Astrocyte of the spinal cord (primary cell): Measurements from ENCODE around the gene HSF2BP.
"Not testable (repeated sequence)": the region's sequence is repeated elsewhere in the genome, so short reads cannot be mapped to it uniquely, and the experiment has no call there.

Source experiments
- DNase-seq: peaks from one replicate; pipeline ENCODE4 v3.0.0; 2011; ENCODE audit warnings: low read depth, low spot score
- H3K4me3 ChIP-seq: 2 replicates; pipeline ENCODE4 v1.5.1; 2011; ENCODE audit warnings: low read depth, mild to moderate bottlenecking, low read length, moderate library complexity
- in situ Hi-C: cut with HindIII; loops from 2 replicates; pipeline ENCODE4 v1.10.0; 2017; ENCODE audit warnings: low sequenced_read_pairs
- TF ChIP-seq, protein P1 (sequence below): IDR thresholded peaks from 2 replicates; pipeline ENCODE4 v1.5.1; 2012; ENCODE audit warnings: low read depth, mild to moderate bottlenecking, low read length, inconsistent platforms

HSF2BP gene

DNA sequence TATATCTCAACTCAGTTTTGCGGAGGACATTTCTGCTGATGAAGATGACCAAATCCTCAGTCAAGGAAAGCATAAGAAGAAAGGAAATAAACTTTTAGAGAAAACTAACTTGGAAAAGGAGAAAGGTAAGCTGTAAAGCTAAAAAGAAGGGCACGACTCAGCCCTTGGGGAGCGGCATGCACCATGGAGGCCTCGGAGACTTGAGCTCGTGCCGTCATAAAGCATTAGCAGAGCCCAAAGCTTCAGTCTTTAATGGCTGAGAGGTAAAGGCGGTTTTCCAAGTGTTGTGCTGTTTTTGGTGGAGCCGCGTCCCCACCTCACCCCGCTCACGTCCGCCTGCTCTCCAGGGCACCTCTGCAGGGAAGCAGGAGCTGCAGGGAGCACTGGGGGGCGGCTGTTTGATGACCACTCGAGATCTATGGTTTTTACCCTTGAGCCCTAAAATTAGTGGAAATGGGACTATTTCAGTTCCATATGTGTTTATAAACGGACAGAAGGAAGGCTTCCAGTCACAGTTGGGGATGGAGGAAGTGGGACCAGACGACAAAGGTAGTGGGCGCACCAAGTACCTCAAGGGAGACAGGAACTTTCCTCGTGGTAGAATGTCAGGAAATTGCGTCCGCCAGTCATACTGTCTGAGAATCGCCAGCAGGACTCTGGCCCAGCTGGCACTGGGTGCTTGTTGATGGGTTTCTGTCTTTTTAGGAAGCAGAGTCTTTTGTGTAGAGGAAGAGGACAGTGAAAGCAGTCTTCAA, 27.7 kb upstream of the HSF2BP start:
- no peak overlapping the region for H3K4me3 ChIP-seq
- DNase-seq, result no peak
- in situ Hi-C loops, result no loop called here
- TF ChIP-seq, protein P1, sequence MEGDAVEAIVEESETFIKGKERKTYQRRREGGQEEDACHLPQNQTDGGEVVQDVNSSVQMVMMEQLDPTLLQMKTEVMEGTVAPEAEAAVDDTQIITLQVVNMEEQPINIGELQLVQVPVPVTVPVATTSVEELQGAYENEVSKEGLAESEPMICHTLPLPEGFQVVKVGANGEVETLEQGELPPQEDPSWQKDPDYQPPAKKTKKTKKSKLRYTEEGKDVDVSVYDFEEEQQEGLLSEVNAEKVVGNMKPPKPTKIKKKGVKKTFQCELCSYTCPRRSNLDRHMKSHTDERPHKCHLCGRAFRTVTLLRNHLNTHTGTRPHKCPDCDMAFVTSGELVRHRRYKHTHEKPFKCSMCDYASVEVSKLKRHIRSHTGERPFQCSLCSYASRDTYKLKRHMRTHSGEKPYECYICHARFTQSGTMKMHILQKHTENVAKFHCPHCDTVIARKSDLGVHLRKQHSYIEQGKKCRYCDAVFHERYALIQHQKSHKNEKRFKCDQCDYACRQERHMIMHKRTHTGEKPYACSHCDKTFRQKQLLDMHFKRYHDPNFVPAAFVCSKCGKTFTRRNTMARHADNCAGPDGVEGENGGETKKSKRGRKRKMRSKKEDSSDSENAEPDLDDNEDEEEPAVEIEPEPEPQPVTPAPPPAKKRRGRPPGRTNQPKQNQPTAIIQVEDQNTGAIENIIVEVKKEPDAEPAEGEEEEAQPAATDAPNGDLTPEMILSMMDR, result no peak

DNA sequence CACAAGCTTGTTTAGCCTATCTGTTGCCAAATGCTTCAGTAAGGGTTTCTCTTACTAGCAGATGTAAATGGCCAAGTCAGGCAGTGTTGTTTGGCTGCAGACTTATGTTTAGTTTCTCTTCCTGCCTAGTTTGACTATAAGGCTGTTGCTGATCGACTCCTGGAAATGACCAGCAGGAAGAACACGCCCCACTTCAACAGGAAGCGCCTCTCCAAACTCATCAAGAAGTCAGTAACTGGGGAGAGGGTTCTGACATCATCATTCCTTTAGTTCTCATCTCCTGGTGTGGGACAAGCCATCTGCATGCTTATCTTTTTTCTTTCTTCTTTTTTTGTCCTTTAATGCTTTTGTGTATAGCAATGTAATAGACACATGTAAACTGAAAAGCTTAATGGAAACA, 25.1 kb upstream of the HSF2BP start:
- no peak for DNase-seq
- TF ChIP-seq, protein P1, result no peak
- H3K4me3 ChIP-seq, result no peak overlapping the region
- in situ Hi-C loops, result no loop called here

DNA sequence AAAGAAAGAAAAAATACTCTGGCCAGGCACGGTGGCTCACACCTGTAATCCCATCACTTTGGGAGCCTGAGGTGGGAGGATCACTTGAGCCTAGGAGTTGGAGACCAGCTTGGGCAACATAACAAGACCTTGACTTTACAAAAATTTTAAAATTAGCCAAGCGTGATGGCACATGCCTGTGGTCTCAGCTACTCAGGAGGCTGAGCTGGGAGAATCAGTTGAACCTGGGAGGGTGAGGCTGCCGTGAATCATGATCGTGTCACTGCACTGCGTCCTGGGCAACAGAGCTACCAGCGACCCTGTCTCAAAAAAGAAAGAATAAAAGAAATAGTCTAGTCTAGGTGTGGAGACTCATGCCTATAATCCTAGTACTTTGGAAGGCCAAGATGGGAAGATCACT, 22.4 kb upstream of the HSF2BP start:
- in situ Hi-C loops, result no loop called here
- TF ChIP-seq, protein P1, result no peak
- DNase-seq, result no peak
- H3K4me3 ChIP-seq, result no peak overlapping the region

DNA sequence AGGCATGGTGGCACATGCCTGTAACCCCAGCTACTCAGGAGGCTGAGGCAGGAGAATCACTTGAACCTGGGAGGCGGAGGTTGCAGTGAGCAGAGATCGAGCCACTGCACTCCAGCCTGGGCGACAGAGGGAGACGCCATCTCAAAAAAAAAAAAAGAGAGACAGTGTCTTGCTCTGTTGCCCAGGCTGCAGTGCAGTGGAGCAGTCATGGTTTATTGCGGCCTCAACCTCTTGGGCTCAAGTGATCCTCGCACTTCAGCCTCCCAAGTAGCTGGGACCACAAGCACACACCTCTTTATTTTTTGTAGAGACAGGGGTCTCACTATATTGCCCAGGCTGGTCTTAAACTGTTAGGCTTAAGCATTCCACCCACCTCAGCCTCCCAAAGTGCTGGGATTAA, 21.1 kb upstream of the HSF2BP start:
- H3K4me3 ChIP-seq, in situ Hi-C loops, DNase-seq: not testable (repeated sequence)

DNA sequence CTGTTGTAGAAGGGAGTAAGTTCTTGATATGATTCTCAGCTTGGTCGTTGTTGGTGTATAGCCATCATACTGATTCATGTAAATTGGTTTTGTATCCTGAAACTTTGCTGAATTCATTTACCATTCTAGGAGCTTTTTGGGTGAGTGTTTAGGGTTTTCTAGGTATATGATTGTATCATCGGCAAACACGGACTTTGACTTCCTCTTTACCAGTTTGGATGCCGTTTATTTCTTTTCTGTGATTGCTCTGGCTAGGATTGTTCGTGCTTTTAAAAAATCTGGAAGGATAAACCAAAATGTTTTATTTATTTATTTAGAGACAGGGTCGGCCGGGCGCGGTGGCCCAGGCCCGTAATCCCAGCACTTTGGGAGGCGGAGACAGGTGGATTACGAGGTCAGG, 20.7 kb upstream of the HSF2BP start:
- no peak overlapping the region for H3K4me3 ChIP-seq
- DNase-seq, result no peak
- TF ChIP-seq, protein P1, result no peak
- in situ Hi-C loops, result no loop called here

DNA sequence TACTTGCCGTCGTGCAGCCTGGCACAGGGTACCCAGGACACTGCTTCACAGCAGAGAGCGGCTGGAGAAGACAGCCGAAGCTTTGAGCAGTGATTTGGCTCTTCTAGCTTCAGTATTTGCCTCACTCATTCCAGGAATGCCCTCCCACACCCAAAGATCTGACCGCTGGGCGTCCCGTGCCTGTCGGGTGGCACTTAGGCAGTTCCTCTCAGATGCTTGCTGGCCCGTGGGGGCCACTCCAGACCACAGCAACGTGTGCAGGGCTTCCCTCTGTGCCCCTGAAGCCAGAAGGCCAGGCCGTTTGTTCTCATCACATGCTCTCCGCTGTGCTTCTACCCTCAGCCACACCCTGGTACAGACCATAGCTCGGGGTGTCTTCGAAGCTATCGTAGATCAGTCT, 17.1 kb upstream of the HSF2BP start:
- in situ Hi-C loops, result no loop called here
- no peak overlapping the region for H3K4me3 ChIP-seq
- TF ChIP-seq, protein P1, result no peak
- no peak for DNase-seq

DNA sequence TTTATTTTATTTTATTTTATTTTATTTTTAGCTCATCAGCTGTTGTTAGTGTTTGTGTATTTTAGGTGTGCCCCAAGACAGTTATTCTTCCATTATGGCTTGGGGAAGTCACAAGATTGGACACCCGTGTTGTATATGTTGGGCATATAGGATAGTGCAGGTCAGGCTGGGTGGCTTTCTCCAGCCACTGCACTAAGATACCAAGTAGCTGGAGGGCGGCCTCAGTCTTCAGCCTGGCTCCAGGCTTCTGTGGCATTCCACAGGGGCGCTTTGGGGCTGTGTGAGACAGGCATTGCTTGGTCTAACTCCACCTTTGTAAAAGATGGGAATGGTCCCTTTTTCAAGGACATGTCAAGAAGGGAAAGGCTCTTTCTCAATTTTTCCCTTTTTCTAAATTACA, 16.6 kb upstream of the HSF2BP start:
- no peak overlapping the region for H3K4me3 ChIP-seq
- no peak for DNase-seq
- TF ChIP-seq, protein P1, result no peak
- in situ Hi-C loops, result no loop called here
